ENCODE measurements around the gene NDUFB8.

DNA sequence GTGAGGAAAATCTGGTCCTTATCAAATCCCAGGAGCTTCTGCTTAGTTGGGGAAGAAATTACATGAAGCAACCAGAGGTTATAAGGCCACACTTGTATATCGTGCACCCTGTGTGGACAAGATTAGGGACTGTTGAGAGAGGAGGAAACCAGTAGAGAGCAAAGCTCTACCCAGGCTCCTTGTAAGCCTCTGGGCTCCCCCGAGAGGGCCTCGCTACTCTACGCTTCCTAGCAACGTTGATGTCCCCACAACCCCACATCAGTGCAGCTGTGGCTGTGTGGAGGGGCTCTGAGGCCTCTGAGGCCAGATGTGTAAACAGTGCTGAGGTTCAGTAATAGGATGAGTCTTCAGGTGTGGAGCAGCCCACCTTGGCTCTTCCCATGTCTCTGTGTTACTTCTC, 22.1 kb upstream of the NDUFB8 start:
- TF ChIP-seq, protein P1, sequence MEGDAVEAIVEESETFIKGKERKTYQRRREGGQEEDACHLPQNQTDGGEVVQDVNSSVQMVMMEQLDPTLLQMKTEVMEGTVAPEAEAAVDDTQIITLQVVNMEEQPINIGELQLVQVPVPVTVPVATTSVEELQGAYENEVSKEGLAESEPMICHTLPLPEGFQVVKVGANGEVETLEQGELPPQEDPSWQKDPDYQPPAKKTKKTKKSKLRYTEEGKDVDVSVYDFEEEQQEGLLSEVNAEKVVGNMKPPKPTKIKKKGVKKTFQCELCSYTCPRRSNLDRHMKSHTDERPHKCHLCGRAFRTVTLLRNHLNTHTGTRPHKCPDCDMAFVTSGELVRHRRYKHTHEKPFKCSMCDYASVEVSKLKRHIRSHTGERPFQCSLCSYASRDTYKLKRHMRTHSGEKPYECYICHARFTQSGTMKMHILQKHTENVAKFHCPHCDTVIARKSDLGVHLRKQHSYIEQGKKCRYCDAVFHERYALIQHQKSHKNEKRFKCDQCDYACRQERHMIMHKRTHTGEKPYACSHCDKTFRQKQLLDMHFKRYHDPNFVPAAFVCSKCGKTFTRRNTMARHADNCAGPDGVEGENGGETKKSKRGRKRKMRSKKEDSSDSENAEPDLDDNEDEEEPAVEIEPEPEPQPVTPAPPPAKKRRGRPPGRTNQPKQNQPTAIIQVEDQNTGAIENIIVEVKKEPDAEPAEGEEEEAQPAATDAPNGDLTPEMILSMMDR (IDR thresholded peaks at IDR 0.05) = no peak
- TF ChIP-seq EZH2 (IDR thresholded peaks at IDR 0.05; ENCODE audit: borderline replicate concordance, insufficient read depth, low read depth, low read length, poor library complexity, severe bottlenecking) = no peak
